HG02938 (cell line): ENCODE measurements around the gene BRCA2.

Experiments
- ATAC-seq: cut with Tn5 transposase; IDR thresholded peaks from one replicate; pipeline ENCODE4 v1.9.1; 2021; ENCODE audit warnings: mild to moderate bottlenecking, moderate library complexity; ENCODE audit not compliant: unreplicated experiment

The BRCA2 gene

DNA sequence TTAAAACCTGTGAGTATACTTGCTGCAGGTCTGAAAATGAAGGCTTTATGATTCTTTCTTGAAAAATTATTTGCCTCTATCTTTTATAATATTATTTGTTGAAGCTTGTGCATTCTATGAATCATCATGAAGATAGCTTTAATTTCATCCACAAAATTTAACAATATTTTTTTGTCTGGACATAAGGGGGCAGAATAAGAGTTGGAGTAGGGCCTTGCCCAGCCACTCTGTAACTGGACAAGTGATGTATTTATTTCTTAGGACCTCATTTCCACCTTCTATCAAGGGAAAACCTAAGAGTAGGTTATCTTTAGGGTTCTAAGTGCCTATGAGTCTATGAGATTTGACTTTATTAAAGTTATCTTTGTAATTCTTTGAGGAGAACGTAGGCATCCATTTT is 62.7 kb downstream of the BRCA2 start:
- ATAC-seq, result no peak

DNA sequence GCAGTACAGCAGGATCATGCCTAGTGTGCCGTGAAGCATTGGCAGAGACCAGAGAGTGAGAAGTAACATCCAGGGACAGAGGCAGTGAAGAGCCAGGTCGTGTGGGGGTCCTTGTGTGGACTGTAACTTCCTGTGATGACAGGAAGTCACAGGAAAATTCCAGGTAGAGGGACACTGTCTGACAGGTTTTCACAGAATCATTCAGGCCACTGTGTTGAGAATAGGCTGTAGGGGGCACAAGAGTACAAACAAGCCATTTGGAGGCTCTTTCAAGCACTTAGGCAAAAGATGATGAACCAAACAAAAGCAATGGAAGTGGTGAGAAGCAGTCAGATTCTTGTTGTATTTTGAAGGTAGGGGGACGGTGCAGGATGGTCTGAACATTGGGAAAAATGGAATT is 66.2 kb downstream of the BRCA2 start:
- no peak for ATAC-seq

DNA sequence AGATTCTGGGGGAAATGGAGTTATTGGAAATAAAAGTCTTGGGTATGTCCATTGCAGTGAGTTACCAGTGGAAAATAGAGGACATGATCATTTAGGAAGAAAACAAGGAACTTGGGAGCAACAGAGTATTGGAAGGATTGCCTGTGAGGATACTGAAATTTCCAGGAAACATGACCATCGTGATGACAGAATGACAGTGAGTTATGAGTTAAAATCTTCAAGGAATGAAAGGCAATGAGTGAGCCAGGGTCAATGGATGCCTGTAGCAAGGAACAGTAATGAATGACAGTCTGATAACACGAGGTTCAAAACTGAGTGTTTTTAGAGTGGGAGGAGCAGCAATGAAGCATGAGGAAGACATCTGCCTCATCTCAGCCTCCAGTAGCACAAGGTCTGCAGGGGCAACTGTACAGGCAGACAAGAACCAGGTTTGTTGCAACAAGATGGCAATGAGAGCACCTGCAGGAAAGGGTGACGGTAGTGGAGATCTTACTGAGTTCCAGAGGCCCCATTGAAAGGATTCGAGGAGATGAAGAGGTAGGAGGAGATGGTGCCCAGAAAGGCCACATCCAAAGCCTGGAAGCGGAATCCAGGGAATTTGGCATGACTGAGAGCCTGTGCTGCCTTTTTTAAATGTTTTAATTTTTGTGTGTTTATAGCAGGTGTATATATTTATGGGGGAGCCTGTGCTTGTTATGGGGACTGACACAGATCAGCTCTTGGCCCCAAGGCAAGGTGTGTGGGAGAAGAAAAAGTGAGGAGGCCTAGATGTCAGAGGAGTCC is 68.7 kb downstream of the BRCA2 start:
- no peak for ATAC-seq

DNA sequence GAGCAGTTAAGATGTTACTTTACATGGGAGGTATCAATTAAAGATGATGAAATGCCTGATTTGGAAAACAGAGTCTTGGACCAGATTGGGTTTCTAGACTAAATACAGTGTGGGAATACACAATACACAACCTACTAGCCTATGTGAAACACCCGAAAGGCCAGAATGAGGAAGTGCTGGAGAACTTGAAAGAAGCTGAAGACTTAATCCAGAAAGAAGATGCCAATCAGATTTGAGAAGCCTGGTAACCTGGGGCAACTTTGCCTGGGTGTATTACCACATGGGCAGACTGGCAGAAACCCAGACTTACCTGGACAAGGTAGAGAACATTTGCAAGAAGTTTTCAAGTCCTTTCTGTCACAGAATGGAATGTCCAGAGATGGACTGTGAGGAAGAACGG is 69.4 kb downstream of the BRCA2 start:
- ATAC-seq, result no peak

DNA sequence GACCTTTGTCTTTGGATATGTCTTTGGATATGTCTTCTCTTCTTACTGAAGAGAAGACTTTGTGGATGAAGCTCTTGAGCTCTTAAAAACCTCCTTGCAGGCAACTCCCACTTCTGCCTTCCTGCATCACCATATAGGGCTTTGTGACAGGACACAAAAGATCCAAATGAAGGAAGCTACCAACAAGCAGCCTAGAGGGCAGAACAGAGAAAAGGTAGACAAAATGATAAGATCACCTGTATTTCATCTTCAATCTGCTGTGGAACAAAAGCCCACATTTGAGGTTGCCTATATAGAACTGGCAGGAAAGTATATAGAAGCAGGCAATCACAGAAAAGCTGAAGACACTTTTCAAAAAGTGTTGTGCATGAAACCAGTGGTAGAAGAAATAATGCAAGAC is 70.1 kb downstream of the BRCA2 start:
- ATAC-seq, result no peak

DNA sequence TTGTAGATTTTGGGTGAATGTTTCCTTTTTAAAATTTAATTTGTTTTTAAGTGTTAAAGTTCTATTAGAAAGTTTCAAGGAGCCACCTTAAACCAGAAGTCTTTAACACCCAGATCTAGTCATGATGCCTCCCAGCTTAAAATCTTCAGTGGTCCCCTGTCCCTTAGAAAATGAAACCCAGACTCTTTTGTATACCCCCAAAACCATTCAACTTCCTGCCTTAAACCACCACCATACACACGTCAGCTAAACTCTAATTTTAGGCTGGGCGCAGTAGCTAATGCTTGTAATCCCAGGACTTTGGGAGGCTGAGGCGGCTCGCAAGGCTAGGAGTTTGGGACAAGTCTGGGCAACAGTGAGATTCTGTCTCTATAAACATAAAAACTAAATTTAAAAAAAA is 74.7 kb downstream of the BRCA2 start:
- ATAC-seq, result peak; percentile 56

DNA sequence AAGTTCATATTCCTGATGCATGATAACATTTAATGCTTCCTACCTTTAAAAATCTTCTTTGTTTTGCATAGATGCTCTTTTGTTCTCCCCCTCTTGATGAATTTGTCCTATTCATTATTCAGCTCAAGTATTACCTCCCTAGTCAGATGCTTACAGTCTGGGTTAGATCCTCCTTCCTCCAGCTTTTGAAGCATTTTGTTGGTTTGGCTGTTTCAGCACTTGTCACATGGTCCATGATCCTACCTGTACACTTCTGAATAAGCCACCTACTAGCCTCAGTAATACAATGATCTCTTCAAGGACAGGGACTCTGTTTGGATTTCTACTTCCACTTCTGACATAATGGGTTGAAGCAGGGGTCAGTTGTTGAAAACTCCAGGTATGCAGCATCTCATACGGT is 75.2 kb downstream of the BRCA2 start:
- ATAC-seq, result no peak

DNA sequence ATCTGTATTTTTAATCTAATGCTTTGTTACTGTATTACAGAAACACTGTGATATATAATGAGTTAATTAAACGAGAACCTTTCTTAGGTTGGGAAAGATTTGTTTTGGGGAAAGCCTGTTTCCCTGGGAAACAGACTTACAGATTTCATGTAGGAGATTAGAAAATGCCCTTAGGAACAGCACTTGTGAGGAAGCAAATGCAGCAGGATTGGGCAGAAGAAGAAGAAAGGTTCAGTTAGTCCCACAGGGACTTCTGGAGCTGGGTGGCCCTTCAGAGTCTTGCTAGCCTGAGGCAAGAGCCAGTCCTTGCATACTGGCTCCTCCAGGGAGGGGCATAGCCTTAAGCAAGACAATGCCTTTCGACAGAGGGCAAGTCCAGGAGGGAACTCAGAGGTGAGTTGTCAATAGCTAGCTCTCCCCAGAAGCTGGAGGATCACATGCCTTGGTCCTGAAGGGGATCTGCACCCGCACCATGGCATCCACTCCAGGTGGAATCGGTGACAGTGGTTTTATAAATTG is 75.9 kb downstream of the BRCA2 start:
- ATAC-seq, result no peak

DNA sequence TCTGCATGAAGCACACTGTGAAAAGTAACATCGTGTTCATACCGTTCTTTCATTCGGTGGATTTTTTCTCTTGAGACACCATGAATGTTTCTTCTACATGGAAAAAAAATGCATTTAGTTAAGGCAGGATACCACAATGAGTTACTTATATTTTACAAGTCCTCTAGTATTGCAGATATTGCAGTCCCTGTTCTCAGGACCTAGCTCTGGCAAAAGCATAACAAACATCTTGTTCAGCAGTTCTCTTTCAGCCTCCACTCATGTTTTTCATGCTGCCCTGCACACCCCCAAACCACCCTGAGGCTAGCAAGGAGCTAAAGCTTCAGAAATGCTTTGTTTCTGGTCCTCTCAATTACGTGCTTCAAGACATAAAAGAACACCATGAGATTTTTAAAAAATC is 87.8 kb downstream of the BRCA2 start:
- no peak for ATAC-seq

DNA sequence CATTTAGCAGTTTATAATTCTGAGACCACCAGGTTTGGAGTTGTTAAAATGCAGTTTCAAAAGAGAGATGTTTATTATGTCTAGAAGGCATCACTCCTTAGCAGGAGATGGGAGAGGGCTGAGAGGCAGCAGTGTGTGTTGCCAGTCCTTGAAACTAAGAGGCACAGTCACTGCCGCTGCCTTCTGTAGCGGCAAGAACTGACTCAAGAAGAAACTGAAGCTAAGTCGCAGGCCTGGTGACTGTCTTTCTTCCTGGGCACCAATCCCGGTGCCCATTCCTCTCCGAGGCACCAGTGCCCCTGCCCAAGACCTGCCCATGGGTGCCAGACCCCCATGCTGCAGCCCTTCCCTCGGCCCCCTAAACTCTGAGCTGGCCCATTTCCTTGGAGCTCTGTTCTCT is 92.5 kb downstream of the BRCA2 start:
- ATAC-seq, result no peak

DNA sequence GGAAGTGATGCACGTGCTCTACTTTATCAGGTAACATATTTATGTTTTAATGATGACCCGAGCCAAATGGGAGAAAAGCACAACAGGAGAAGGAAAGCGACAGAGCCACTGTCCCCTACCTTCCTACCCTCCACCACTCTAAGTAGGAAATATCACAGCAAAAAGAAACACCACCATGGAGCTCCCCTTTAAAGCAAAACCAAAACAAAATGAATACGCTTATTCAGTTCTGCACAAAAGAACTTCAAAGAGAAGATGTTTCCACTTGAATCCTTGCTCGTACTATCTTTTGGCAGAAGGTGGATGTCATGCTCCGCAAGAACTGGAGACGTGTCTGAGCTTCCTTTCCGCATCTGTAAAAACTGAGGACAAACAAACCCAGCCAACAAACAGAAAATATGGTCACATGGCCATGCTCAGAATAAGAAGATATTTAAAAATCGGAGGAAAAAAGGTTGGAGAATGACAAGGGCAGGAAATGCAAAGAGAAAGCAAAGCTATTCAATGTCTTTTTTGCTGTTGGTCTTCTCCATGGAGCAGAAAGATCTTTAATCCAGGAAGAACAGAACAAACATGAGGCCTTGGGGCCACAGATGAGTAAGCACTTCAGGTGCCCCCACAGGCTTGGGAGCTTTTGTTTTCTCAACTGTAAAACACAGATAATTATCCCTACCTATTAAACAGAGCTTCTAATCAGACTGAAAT is 93.1 kb downstream of the BRCA2 start:
- ATAC-seq, result no peak

DNA sequence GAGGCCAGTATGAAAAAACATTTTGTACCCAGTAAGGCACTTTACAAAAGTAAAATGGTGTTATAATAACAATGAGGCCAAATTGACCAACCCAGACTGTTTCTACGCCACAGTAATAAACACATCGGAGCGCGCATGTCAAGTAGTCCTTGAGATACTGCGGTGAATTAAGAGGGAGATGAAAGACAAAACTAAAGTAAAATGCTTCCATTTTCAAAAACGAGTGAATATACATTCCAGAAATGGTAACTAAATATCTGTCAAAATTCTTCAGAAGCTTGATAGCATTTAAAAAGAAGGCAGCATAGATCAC is 93.6 kb downstream of the BRCA2 start:
- no peak for ATAC-seq

DNA sequence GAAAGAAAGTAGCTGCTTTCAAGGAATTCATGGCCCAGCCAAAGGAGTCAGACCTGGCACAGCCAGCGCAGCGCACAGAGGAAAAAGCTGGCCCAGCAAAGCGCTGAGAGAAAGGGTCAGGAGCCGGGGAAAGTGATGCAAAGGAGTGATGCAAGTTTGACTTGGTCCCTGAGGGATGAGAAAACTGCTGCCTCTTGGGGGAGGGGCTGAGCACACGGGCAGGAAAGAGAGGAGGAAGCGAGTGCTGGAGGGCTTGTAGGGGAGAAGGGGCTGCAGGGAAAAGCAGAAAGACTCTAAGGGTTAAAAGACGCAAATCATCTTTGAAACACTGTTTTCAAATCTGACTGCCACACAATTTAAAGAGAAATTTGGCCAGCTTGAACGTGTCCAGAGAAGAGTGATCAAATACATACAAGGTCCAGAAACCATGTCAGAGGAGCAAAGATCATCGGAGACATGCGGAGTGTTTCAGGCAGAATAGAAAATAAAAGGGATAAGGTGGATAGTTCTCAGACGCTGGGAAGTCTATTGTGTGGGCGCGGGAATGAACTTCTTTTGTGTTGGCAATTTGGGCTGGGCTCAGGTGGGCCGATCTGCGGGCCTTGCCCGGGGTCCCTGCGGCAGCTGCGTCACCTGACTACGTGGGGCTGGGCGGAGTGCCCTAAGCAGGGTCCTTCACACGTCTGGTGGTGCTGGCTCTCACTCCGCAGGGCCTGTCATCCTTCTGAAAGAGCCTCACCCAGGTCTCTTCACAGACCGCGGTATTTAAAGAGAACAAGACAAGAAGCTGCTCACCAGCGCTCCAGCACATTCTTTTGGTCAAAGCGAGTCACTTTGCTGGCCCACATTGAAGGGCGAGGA is 94.5 kb downstream of the BRCA2 start:
- no peak for ATAC-seq

DNA sequence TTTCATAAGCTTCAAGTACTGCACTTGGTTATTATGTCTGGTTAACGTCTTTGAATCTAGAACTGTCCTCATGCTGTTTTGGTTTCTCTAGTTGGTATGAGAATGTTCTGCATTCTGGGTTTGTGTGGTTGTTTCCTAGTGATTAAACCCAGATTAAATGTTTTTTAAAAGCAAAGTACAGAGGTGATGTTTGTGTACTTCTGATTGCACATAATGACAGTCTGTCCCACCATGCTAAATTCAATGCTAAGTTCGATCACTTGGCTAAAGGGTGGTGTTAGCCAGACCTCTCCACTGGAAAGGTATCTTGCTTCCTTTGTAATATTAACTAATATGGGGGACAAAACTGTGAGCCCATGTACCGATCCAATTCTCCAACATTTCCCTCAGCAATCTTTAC is 98.0 kb downstream of the BRCA2 start:
- no peak for ATAC-seq

DNA sequence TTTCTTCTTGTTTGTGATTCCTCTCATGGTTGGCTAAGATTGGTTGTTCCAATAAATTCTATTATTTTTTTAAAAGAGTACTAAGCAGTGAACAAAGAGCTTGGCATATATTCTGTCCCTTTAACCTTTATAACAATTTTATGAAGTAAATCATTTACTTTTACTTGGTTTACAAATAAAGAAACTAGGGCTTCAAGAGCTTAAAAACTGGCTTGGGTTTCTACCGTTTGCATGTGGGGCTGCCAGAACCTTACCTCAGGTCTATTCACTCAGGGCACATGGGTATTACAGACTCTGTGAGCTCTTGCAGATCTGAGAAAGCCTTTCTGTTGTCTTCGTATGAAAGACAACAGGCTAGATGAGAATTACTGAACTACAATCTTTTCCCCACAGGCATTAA is 99.3 kb downstream of the BRCA2 start:
- ATAC-seq, result no peak

DNA sequence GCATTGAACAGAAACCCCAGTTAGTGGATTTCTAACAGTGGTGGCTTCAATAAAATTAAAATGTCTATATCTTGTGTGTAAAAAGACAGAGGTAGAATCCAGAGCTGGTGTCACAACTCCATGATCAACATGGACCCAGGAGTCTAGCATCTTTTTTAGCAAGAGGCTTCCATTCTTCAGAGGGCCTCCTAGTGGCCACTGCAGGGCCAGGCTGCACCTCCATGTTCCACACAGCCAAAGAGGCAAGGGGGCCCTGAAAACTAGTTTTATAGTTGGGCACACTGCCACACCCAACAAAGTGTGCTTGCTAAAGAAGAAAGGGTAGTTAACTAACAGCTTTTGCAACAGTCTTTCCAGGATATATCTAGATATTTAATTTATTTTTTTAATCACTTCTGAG is 99.7 kb downstream of the BRCA2 start:
- no peak for ATAC-seq

DNA sequence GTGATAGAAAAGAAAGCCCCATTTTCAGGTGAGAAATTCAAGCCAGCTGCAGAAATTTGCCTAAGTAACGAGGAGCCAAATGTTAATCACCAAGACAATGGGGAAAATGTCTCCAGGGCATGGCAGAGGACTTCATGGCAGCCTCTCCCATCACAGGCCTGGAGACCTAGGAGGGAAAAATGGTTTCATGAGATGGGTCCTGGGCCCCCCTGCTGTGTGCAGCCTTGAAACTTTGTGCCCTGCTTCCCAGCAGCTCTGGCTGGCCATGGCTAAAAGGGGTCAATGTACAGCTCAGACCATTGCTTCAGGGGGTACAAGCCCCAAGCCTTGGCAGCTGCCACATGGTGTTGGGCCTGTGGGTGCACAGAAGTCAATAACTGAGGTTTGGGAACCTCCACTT is 102.7 kb downstream of the BRCA2 start:
- no peak for ATAC-seq

DNA sequence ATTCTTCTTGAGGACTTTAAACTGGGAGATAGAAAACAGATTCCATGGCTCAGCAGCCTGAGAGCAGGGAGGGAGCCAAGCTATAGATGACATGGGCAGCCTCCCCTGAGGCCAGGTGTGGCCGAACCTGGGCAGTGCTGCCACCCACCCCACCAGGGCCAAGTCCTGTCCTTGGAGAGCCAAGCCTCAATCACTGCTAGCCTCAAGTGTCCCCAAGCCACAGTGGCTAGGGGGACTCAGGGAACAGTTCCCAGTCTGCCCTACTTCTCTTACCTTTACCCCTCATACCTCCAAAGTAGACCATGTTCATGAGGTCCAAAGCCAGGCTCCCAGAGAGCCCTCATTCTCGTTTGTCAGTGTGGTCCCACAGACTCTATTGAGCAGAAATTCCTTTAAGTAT is 104.6 kb downstream of the BRCA2 start:
- no peak for ATAC-seq

DNA sequence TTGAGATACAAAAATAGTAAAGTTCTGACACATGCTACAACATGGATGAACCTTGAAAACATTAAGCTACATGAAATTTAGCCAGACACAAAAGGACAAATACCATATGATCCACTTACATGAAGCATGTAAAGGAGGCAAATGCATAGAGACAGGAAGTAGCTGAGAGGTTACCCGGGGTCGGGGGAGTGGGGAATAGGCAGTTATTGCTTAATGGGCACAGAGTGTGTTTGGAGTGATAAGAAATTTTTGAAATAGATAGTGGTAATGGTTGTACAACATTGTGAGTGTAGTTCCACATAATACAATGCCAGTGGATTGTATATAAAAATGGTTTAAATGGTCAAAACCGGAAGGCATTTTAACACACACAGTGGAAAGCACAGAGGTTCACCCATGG is 108.3 kb downstream of the BRCA2 start:
- ATAC-seq, result no peak

DNA sequence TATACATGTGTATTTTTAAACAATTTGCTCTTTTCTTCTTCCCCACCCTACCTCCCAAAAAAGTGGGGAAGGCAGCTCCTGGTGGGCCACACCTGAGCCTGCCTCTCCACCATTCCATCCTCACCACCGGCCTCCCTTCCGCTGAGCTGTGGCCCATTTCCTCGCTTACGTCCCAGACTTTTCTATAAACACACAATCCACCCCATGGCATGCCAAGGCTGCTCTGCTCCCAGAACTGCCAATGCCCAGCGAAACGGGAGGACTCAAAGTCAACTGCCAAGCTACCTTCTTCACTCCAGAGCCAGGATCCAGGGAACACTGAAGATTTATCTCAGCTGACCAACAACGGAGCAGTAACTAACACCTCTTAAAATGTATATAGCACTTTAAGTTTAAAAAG is 109.8 kb downstream of the BRCA2 start:
- no peak for ATAC-seq

DNA sequence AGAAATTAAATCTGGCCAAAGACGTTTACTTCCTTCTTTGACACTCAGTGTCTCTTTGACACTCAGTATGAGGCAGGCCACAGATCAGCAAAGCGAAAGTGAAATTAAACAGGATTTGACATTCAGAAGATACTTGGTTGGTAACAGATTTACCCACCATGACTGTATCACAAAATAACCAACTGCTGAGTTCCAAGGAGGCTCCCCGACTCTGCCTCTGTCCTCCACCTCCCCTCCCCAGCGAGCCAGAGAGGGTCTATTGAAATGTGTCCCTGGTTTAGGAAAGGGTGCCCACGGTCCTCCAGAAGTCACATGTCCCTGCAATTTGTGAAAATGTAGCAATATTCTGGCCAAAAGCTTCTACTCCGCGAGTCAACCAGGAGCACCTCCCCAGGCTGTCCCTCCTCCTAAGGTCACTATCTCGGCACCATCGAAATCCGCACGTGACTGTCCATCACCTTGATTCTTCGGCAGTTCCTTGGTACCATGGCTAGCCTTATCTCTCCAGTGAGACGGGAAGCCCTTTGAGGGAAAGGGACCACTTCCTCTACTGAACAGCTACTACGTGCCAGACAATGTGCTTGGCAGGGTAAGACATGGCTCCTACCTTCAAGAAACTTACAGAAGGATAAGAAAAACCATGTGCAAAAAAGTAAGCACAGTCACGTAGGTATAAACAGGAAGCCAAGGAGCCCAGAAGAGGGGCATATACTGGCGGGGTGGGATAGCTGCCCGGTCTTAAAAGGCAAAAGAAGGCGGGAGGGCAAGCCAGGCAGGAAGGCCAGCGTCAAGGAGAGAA is 111.1 kb downstream of the BRCA2 start:
- peak; percentile 40 for ATAC-seq
